ENCODE measurements around the gene CRABP1. TPM values are rescaled to one million over a fixed set of nuclear protein-coding genes. Genes with fewer than 3 reads are reported as not detected.

The CRABP1 gene
- polyA plus RNA-seq, 3 donors, result not detected

GRCh38 chr15:78335985-78336384, 4.2 kb upstream of the CRABP1 start:
- no peak for DNase-seq
- Histone ChIP-seq H2AFZ (ENCODE audit: insufficient read depth, low read depth, low read length, poor library complexity, severe bottlenecking) (no peak overlapping the region), H3K9me3 (replicated peaks in 1 of 2; ENCODE audit: control insufficient read depth in 1 of 2, insufficient read depth in 1 of 2, low read length in 2 of 2) (peaks cover 0 to 4% of the 10 kb centered on the region in 2 donors), H3K4me1 (ENCODE audit: control insufficient read depth in 1 of 2, insufficient read depth in 2 of 2, low read length in 2 of 2) (peaks cover 8 to 12% of the 10 kb centered on the region in 2 donors), H3K27me3 (ENCODE audit: control insufficient read depth in 2 of 2, insufficient read depth in 2 of 2, low read length in 2 of 2) (peaks cover 22 to 32% of the 10 kb centered on the region in 2 donors), H3K79me2 (ENCODE audit: insufficient read depth, low read length) (no peaks in the 10 kb centered on the region), H4K20me1 (ENCODE audit: insufficient read depth, low read length) (no peaks in the 10 kb centered on the region), H3K4me3 (replicated peaks in 1 of 3; ENCODE audit: low read depth in 2 of 3, low read length in 3 of 3) (no peak overlapping the region), H3K4me2 (replicated peaks; ENCODE audit: extremely low read depth, low read length, poor library complexity, severe bottlenecking) (no peak overlapping the region), H3K9ac (ENCODE audit: insufficient read depth, low read length, poor library complexity, severe bottlenecking) (no peak overlapping the region), H3K27ac (ENCODE audit: low read depth in 1 of 2, low read length in 2 of 2) (no peak overlapping the region), H3K36me3 (replicated peaks in 1 of 2; ENCODE audit: control insufficient read depth in 1 of 2, insufficient read depth in 2 of 2, low read length in 2 of 2) (no peaks in the 10 kb centered on the region)
- H3K36me3 Mint-ChIP-seq, result no peaks in the 10 kb centered on the region
- H3K9me3 Mint-ChIP-seq, result peaks cover 0 to 5% (median 0%) of the 10 kb centered on the region in 7 donors
- TF ChIP-seq CTCF (IDR thresholded peaks at IDR 0.05), result no peak
- WGBS (ENCODE audit: insufficient coverage), result 90% methylated on average over 4 of the region's 4 CpGs
- H3K27me3 Mint-ChIP-seq (ENCODE audit: low read depth in 3 of 3), result peaks cover 33 to 39% (median 34%) of the 10 kb centered on the region in 3 donors
- intact Hi-C loops (cut with micrococcal nuclease), result no loop called here
- peaks cover 8% of the 10 kb centered on the region for H3K4me1 Mint-ChIP-seq
- H3K27ac Mint-ChIP-seq, result no peak overlapping the region
- H3K4me3 Mint-ChIP-seq, result no peak overlapping the region

- H3K9me3 ChIP-seq (replicated peaks in 1 of 2; ENCODE audit: control insufficient read depth in 1 of 2, insufficient read depth in 1 of 2, low read length in 2 of 2), result peaks cover 0 to 9% of the 10 kb centered on the region in 2 donors
- intact Hi-C loops (cut with micrococcal nuclease), result no loop called here
- TF ChIP-seq CTCF (IDR thresholded peaks at IDR 0.05), result no peak
- no peak overlapping the region for H3K4me2 ChIP-seq (replicated peaks; ENCODE audit: extremely low read depth, low read length, poor library complexity, severe bottlenecking)
- Mint-ChIP-seq H3K27me3 (ENCODE audit: low read depth in 3 of 3) (peaks cover 55 to 62% (median 57%) of the 10 kb centered on the region in 3 donors), H3K9me3 (peaks cover 0 to 8% (median 0%) of the 10 kb centered on the region in 7 donors), H3K4me3 (peak overlapping the region in 1 of 2 donors; percentile 70), H3K36me3 (no peaks in the 10 kb centered on the region), H3K4me1 (peaks cover 12% of the 10 kb centered on the region), H3K27ac (no peak overlapping the region)
- H3K9ac ChIP-seq (ENCODE audit: insufficient read depth, low read length, poor library complexity, severe bottlenecking), result no peak overlapping the region
- H3K27ac ChIP-seq (ENCODE audit: low read depth in 1 of 2, low read length in 2 of 2), result no peak overlapping the region
- no peak for DNase-seq
- H3K79me2 ChIP-seq (ENCODE audit: insufficient read depth, low read length), result no peaks in the 10 kb centered on the region
- H4K20me1 ChIP-seq (ENCODE audit: insufficient read depth, low read length), result no peaks in the 10 kb centered on the region
- H3K27me3 ChIP-seq (ENCODE audit: control insufficient read depth in 2 of 2, insufficient read depth in 2 of 2, low read length in 2 of 2), result peaks cover 41 to 60% of the 10 kb centered on the region in 2 donors
- H3K4me3 ChIP-seq (replicated peaks in 1 of 3; ENCODE audit: low read depth in 2 of 3, low read length in 3 of 3), result no peak overlapping the region
- no peak overlapping the region for H2AFZ ChIP-seq (ENCODE audit: insufficient read depth, low read depth, low read length, poor library complexity, severe bottlenecking)
- peaks cover 11 to 17% of the 10 kb centered on the region in 2 donors for H3K4me1 ChIP-seq (ENCODE audit: control insufficient read depth in 1 of 2, insufficient read depth in 2 of 2, low read length in 2 of 2)
- WGBS (ENCODE audit: insufficient coverage), result 94% methylated on average over 4 of the region's 7 CpGs
- H3K36me3 ChIP-seq (replicated peaks in 1 of 2; ENCODE audit: control insufficient read depth in 1 of 2, insufficient read depth in 2 of 2, low read length in 2 of 2), result no peaks in the 10 kb centered on the region
Measured at GRCh38 chr15:78338781-78339180, 1.4 kb upstream of the CRABP1 start.
